HG03097 (cell line): Measurements from ENCODE around the gene TNPO2.

Experiments used
- ATAC-seq: cut with Tn5 transposase; IDR thresholded peaks from one replicate; pipeline ENCODE4 v1.9.1; 2021; ENCODE audit not compliant: unreplicated experiment, low FRiP score

TNPO2 gene

GRCh38 chr19:12655546-12655945 lies 68.2 kb downstream of the TNPO2 start:
- no peak for ATAC-seq

- no peak for ATAC-seq
These were observed 71.5 kb downstream of the TNPO2 start for GRCh38 chr19:12652219-12652618.

GRCh38 chr19:12649941-12650340 lies 73.8 kb downstream of the TNPO2 start:
- ATAC-seq, result no peak
